ENCODE measurements around the gene AKAP8L. TPM values are rescaled to one million over a fixed set of nuclear protein-coding genes. Genes with fewer than 3 reads are reported as not detected.

Gene AKAP8L, protein sequence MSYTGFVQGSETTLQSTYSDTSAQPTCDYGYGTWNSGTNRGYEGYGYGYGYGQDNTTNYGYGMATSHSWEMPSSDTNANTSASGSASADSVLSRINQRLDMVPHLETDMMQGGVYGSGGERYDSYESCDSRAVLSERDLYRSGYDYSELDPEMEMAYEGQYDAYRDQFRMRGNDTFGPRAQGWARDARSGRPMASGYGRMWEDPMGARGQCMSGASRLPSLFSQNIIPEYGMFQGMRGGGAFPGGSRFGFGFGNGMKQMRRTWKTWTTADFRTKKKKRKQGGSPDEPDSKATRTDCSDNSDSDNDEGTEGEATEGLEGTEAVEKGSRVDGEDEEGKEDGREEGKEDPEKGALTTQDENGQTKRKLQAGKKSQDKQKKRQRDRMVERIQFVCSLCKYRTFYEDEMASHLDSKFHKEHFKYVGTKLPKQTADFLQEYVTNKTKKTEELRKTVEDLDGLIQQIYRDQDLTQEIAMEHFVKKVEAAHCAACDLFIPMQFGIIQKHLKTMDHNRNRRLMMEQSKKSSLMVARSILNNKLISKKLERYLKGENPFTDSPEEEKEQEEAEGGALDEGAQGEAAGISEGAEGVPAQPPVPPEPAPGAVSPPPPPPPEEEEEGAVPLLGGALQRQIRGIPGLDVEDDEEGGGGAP
- 41.2 TPM for polyA plus RNA-seq (2013, experiment 1 of 2; ENCODE audit: insufficient read length)
- 39.7 TPM for polyA plus RNA-seq (2013, experiment 2 of 2; ENCODE audit: insufficient read length)

DNA sequence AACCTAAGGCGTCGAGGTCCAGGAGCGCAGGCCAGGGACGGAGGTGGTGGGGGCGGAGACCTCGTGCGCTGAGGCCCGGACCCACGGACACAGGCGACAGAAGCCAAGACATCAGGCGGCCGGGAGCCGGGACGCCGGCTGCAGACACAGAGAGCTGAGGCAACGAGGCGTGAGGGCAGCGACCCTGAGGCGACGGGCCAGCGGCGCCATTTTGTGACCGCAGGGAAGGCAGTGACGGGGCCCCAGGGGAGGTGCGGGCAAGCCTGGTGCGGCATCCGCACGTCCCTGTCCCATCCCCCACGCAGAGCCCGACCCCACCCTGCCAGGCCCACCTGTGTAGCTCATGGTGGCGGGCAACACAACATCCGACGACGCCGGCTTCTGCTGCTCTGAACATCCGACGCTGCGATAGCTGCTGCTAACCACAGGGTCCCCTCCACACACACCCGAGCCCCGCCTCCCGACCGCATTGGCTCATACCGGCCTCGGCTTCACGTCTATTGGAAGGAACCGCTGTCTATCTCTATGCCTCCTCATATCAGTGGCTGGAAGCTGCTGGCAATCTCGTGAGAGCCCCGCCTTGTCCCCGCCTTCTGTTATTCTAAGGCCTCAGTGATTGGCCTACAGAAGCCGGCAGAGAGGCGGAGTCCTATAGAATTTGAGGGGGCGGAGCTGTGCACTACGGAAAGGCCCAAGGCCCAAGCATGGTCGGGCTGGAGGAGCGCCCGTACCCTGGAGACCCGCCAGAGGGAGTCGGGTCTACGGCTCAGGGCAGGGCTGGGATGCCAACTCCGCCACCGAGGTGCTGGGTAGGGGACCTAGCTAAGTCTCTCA, at the start of gene AKAP8L:
AKAP8L (minus strand) TSS at position 410 of the 834 bp plus-strand sequence; CDS start at position 345, 65 bp downstream.
- peak; percentile 100 for DNase-seq

DNA sequence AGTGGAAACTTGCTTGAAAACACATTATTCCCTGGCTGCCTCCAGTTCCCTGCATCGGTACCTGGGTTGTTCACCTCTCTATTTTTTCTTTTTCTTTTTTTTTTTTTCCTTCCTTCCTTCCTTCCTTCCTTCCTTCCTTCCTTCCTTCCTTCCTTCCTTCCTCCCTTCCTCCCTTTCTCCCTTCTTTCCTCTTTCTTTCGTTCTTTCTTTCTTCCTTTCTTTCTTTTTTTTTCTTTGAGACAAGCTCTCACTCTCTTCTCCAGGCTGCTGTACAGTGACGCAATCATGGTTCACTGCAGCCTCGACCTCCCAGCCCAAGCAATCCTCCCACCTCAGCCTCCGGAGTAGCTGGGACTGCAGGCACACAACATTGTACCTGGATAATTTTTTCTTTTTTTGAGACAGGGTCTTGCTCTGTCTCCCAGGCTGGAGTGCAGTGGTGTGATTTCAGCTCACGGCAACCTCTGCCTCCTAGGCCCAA, 49.0 kb upstream of the AKAP8L start:
- no peak for DNase-seq

DNA sequence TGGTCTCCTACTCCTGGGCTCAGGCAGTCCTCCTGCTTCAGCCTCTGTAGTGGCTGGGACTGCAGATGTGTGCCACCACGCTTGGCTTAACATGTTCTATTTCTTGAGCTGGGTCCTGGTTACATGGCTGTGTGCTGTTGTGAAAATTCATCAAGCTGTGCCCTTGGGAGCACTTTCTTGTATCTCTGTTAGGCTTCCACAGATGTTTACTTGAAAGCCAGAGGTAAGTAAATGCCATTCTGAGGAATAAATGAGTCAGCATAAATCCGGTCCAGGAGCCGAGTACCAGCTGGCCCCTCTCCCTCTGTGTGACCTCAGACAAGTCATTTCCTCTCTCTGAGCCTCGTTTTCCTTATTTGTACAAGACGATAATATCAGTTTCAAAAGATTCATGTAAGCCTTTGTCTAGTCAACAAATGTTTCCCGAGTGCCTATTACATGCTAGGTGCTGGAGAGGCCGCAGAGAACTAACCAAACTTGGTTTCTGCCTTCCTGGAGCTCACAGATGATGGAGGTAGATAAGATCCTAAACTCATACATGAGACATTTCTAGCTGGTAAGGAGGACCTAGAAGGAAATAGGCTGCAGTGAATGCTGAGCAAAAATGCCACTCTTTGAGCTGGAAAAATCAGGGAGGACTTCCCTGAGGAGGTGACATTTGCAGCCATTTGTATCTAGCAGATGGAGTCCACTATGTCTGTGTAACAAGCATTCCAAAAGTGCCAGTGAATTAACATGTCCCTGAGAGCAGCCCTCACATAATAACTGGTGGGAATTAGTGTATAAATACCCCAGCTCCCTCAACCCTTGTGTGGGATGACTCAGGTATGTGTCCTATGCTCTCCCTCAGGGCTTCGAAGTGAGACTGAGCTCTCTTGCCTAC, 48.3 kb upstream of the AKAP8L start:
- no peak for DNase-seq

DNA sequence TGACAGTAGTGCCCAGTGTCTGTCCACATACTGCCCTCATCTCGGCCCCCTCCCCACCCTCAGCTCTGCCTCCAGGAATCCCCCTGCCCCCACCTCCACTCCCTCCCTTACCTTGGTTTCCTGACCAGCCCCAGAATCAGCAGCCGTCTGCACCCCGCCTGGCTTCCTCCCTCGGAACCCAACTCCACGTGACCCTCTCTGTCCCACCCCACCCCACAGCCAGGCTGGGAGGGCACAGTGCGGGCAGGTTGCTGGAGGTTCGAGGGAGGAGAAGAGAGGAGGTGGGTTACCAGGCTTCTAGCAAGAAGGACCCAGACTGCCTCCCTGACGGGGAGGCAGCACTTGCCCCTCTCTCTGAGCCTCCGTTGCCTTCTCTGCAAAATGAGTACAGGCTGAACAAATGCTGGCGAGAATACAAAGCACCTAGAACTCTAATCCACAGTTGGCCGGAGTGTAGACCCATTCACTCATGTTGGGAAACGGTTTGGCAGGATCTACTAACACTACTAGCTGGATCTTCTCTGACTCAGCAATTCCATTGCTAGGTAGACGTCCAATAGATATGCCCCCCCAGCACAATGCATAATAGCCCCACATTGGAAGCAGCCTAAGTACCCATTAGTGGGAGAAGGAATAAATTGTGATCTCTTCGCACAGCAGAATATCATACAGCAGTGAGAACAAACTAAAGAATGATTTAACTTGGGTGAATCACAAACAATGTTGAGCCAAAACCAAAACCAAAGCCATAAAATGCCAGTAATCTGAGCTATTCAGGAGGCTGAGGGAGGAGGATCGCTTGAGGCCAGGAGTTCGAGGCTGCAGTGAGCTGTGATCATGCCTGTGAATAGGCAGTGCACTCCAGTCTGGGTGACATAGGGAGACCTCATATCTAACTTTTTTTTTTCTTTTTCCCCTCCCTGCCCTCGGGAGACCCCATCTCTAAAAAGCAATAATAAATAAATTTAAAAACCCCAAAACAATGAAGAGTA, 45.9 kb upstream of the AKAP8L start, which contains the start of gene RASAL3:
RASAL3 (minus strand) TSS at position 151 of the 992 bp plus-strand sequence. CDS start 186 bp downstream, outside the sequence.
- no peak for DNase-seq

DNA sequence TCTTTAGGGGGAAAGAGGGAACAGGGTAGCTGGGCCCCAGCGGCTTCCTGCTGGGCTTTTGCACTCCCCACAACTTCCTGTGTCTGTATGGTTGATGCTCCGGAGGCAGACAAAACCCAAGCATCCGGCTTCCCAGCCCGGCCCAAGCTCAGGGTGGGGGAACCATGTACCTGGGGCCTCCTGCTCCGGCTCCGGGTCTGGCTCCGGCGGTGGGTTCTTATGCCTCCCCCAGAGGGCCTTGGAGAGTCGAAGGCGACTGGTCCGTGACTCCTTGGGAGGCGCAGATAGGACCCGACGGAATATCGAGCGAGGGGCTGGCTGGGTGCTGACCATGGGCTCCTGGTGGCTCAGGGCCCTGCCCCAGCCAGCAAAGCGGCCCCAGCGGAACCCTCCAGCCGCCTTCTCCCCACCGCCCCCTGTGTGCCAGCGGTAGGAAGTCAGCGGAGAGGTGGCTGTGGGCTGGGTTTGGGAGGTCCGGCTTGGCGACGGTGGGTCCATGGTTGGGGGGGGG, 45.1 kb upstream of the AKAP8L start:
- no peak for DNase-seq

DNA sequence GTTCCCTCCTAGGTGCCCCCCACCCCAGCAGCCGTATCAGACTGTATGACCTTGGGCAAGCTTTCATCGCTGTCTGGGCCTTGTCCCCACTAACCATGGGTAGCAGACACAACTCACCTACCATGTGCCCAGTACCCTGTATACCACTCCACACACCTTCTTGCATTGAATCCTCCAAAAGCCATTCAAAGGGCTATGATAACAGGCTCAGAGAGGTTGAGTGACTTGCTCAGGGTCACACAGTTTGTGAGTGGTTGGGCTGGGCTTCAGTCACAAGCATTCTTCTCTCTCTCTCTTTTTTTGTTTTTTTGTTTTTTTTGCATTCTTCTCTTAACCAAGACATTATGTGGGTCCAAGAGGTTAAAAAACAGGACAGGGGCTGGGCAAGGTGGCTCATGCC, 42.9 kb upstream of the AKAP8L start:
- DNase-seq = no peak

DNA sequence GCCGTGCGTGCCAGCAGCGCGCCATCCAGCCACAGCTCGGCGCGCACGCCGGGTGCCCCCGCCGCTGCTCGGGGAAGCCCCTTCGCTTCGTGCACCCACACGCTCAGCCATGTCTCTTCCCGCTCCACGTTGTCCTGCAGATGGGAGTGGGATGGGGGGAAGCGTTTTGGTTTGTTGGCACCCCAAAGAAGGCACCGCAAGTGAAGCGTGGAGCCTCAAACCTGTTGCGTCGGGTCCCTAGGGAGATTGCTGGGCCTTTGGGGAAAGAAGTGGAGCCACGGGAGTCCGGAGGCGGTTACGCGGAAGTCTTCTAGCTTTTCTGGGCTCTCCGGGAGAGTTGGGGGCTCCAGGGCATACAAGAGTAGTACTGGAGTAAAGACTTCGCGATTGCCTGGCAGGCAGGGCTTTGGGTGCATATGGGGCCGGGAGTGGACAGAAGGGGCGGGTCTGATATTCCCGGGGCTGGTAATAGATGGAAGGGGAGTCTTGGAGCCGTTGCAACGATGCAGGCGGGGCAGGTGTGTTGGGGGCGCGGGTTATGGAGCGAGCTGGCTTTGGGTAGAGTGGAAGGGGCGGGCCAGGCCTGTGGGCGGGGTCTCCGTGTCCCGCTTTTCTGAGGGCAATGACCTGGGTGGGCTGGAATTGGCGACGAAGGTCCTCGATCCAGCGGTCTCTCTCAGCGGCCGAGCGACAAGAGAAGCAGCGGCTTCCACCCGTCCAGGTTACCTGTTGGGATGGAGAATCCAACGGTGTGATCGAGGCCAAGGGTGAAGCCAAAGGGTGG, 39.1 kb upstream of the AKAP8L start:
- no peak for DNase-seq

DNA sequence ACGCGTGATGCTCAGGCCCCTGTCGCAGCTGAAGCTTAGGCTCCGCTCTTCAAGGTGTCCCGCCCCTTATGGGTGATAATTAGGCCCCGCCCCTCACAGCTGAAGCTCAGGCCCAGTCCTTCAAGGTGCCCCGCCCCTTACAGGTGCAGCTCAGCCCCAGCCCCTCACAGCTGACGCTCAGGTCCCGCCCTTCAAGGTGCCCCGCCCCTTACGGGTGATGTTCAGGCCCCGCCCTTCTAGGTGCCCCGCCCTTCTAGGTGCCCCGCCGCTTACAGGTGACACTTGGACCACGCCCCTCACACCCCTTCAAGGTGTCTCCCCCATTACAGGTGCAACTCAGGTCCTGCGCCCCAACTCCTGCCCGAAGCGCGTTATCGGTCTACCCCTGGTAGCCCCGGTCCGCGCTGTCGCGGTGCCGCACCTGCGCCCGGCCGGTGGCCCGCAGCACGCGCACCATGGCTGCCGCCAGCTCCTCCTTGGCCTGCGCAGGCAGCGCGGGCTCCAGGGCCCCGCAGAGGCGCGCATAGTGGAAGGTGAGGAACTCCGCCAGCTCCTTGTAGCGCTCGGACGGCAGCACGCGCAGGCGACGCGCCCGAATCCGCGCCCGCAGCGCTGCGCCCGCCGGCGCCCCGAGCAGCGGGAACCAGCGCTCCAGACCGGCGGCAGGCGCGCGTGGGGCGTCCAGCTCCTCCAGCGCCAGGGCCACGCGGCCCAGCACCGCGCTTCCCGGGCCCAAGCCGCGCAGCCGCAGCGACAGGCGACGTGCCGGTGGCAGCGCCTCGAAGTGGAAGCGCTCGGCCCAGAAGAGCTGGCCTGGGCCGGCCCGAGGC, 38.3 kb upstream of the AKAP8L start:
- no peak for DNase-seq

DNA sequence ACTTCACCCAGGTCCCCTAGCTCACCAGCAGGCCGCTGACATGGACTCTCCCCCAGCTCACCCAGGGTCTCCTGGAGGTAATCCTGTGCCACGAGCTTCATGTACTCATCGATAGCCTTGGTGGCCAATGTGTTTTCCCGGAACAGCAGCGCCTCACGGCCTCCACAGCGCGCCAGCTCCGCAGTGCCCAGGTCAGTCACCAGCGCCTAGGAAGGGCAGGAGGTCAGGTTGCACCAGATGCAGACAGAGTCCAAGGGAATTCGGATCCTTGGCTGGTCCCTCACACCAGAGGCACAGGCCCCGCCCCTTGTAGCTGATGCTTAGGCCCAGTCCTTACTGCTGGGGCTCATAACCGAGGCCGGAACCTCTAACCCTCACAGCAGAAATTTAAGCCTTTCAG, 37.7 kb upstream of the AKAP8L start:
- no peak for DNase-seq

DNA sequence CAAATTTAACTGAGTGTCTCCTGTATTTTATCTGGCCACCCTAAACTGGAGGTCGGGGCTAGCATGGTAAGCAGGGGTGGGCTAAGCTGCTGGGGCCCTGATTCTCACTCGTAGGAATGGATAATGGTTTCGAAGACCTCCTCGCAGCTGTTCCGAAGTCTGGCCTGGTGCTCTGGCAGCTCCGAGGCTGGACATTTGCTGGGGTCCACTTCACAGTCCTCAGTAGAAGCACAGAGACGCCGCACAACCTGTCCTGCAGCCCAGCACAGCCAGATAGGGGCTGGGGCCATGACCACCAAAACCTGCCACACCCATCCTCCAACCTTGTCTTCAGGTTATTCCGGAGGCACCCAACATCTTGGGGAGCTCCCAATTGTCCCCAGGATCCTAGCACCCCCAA, 37.2 kb upstream of the AKAP8L start:
- no peak for DNase-seq

DNA sequence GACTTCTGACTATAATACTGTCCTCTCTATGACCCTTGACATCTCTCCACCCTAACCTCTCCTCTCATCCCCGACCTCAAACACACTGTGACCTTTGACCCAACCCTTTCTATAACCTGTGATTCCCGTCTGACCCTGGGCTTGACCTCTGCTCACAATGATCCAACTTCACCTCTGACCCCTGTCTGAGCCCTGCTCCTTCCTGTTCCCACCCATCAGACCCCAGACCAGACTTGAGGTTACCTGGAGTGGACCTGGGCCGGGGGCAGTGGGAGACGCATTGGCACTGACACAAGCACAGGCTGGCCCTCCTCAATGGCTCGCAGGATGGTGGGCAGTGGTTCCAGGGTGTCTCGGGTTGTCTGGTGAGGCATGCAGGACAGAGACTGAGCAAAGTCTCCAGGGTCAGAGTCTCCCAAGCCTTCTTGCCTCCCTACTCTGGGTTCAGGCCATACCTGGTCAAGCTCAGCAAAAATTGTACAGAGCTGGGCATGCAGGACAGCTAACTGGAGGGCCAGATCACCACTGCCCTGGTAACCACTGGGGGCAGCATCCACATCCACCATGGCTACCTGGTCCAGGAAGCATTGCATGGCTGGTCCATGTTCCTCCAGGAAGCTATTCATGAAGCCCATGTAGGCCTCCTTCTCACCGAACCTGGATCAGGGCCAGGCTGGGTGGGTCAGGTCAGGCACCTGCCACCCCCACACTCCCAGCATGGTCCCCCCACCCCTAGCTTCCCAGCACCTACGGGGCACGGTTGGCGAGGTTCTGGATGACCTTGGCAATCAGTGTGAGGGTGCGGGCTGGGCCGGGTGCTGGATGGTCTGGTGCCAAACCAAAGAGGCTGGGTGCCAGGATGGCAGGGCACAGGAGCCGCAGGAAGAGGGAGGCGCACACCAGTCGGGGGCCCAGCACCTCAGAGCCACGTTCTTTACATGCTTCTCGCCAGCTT, 35.4 kb upstream of the AKAP8L start:
- no peak for DNase-seq

DNA sequence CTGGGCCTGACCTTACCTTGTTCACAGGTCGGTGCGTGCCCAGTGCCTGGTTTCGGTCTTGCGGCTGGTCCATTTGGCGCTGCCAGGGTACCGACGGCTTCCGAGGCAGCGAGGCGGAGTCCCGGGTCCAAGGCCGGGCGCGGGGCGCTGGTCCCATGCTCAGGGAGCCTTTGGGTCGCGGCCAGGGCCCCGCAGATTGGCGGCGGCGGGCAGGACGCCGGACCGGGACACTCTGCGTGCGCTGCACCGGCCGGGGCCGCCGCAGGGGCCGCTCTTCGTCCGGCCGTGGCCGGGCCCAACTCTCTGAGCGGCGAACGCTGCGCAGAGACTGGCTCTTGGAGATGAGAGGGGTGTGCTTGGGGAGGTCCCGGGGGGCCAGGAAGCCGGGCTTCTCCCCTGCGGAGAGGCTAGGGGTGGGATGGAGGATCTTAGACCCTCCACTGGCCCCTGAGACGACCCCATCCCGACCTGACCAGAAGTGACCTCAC, 34.3 kb upstream of the AKAP8L start:
- no peak for DNase-seq

DNA sequence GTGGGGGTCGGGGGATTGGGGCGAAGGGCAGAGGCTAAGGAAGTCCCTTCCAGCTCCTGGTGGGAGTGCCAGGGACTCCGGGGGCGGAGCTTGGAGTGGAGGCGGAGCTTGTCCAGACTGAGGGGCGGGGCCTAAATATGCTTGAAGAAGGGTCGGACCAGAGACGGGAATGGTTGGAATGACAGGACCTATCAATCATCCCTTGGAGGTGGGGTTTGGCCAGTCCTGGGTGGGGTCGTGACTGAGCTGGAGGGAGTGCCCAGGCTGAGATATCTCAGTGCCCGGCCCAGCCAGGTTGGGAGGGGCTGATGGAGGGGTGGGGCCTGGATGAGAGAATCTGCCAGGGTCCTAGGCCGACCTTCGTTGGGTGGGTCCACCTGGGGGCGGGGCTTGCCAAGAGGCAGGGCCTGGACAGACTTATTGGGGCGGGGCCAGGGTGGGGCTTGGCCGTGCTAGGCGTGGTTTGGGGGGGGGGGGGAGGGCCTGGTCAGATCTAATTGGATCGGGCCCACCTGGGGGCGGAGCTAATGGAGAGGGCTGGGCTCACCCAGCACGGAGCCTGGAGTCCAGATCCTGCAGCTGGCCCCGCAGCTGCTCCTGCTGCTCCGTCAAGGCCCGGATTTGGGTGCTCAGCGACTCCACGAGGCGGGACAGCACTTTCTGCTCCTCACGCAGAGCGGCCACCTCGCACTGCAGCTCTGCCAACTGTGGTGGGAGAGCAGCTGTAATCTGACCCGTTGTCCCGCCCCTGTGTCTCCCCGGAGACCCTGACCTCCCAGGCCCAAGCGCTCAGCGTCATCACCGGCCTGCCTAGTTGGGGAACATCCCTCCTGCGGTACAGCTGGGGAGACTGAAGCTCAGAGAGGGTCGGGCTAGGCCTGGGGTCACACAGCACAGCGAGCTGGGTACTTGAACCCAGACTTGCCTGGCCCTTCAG, 33.6 kb upstream of the AKAP8L start:
- DNase-seq = peak; percentile 77

DNA sequence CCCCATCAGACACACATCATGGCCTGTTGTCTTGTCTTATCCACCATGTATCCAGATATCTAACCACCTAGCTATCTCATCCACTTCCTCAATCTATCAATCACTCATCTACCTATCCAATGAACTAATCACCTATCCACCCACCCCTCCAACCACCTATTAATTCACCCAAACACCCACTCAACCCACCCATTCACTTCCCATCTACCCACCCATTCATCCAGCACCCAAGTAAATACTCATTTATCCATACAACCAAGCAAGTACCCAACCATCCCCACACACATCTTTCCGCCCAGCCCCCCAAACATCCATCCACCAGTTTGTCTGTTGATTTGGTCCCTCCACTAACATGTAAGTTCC, 31.7 kb upstream of the AKAP8L start:
- DNase-seq = no peak

DNA sequence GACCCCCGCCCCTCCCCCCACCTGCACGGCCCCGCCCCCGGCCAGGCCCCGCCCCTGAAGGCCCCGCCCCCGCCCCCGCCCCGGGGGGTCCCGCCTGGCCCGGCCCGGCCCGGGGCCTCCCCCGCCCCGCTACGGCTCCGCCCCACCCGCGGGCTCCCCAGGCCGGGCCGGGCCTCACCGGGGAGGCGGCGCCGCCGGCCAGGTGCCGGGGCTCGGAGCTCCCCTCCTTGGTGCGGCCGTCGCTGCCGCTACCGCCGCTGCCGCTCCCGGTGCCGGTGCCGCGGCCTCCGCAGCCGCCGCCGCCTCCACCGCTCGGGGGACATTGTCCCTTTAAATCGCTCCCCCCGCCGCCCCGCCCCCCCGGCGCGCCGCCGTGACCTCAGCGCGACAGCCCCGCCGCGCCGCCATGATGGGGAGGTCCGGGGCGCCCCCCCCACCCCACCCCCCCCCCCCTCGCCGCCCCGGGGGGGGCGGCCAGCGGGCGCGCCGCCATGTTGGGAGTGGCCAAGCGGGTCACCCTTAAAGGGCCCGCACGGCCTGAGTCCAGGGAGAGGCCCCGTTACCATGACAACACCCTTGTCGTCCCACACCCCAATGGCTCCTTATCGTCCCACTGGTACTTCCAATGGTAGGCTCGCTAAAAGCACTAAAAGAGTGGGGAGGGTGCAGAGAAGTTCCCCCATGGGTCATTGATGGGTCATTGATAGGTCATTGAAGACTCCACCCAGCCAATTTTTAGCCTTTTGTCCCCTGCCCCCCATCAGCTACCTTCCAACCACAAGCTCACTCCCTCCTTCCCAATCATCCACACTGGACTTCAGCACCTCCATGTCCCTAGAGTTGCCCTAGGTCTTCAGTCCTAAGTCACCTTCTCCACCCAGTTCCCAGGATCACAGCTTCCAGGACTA, 31.1 kb upstream of the AKAP8L start, which contains the start of gene WIZ:
WIZ (minus strand) TSS at position 337 of the 908 bp plus-strand sequence. CDS start 1,649 bp downstream, outside the sequence.
- peak; percentile 81 for DNase-seq

Measured in fibroblast of skin of back (primary cell).